VCaP (cell line): ENCODE measurements around the gene FGR.

Source experiments
- H3K27ac ChIP-seq: fragments of 450-650 bp; 2 replicates; pipeline ENCODE4 v1.5.1; 2017
- TF ChIP-seq, protein P1 (sequence below): fragments of 450-650 bp; conservative IDR thresholded peaks from 2 replicates; pipeline ENCODE4 v1.5.1; 2017; ENCODE audit warnings: mild to moderate bottlenecking, moderate library complexity

FGR gene

GRCh38 chr1:27599605-27600497 is 35.1 kb downstream of the FGR start:
- H3K27ac ChIP-seq: no peak overlapping the region

GRCh38 chr1:27598902-27599528 is 36.0 kb downstream of the FGR start:
- no peak overlapping the region for H3K27ac ChIP-seq
- TF ChIP-seq, protein P1, sequence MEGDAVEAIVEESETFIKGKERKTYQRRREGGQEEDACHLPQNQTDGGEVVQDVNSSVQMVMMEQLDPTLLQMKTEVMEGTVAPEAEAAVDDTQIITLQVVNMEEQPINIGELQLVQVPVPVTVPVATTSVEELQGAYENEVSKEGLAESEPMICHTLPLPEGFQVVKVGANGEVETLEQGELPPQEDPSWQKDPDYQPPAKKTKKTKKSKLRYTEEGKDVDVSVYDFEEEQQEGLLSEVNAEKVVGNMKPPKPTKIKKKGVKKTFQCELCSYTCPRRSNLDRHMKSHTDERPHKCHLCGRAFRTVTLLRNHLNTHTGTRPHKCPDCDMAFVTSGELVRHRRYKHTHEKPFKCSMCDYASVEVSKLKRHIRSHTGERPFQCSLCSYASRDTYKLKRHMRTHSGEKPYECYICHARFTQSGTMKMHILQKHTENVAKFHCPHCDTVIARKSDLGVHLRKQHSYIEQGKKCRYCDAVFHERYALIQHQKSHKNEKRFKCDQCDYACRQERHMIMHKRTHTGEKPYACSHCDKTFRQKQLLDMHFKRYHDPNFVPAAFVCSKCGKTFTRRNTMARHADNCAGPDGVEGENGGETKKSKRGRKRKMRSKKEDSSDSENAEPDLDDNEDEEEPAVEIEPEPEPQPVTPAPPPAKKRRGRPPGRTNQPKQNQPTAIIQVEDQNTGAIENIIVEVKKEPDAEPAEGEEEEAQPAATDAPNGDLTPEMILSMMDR: no peak

More at GRCh38 chr1:27599605-27600497, 35.1 kb downstream of the FGR start:
- TF ChIP-seq, protein P1: no peak

- TF ChIP-seq, protein P1: no peak
Observed at GRCh38 chr1:27598295-27598687, 36.7 kb downstream of the FGR start.

DNA sequence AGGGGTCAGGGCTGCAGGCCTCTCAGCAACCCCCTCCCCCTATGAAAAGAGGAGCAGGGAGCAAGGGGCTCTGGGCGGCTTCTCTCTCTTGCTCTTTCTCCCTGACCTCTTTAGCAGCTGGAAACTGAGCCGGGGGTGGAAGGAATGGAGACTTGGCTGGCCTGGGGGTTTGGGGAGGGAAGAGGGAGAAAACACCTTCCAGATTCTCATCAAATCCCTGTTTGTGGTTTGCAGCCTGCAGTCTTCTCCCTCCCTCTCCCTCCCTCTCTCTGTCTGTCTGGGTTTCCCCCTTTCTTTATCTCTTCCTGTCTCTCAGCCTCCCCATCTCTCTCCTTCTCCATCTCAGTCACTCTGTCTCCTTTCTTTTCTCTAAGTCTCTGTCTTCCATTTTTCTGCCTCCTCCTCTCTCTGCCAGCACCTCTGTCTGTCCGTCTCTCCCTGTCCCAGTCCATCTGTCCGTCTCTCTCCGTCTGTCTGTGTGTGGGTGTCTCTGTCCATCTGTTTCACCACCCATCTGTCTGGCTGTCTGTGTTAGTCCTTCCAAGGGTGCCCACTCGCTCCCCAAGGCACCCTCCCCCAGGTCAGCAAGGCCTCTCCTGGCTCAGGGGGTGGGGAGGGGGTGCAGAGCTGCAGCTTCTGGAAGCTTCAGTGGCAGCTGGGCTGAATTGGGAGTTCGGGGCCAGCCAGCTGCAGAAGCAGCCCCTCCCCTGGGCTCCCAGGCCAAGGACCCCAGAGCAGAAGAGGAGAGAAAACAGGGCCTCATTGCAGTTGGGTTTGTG is 37.3 kb downstream of the FGR start:
- no peak overlapping the region for H3K27ac ChIP-seq
- TF ChIP-seq, protein P1: no peak

More at GRCh38 chr1:27598295-27598687, 36.7 kb downstream of the FGR start:
- no peak overlapping the region for H3K27ac ChIP-seq

- TF ChIP-seq, protein P1: no peak
- H3K27ac ChIP-seq: no peak overlapping the region
Observed at GRCh38 chr1:27596986-27597385, 38.0 kb downstream of the FGR start.

DNA sequence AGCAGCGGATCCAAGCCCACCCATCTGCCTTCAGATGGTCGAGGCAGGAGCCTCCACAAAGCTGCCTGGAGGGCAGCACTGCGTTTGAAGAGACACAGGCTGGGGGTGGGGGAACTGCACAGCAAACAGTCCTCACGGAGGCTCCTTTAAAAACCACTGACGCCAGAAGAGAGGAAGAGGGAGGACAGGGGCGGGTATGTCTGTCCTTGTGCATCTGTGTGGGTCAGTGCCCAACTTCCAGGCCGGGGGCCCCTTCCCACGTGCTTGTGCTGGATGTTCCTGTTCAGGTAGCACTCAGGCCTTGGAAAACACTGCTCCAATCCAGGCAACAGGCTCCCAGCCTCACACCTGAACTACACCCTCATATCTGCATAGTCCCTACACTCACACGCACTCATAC is 38.7 kb downstream of the FGR start:
- H3K27ac ChIP-seq: no peak overlapping the region
- TF ChIP-seq, protein P1: no peak

GRCh38 chr1:27595597-27595996 is 39.4 kb downstream of the FGR start:
- TF ChIP-seq, protein P1: no peak
- no peak overlapping the region for H3K27ac ChIP-seq
